ENCODE results near the gene ASGR2.
A peak's percentile ranks its signal among the peaks of the same experiment; 100 is the strongest.
"Not testable (repeated sequence)": the region's sequence is repeated elsewhere in the genome, so short reads cannot be mapped to it uniquely, and the experiment has no call there.

The ASGR2 gene

DNA sequence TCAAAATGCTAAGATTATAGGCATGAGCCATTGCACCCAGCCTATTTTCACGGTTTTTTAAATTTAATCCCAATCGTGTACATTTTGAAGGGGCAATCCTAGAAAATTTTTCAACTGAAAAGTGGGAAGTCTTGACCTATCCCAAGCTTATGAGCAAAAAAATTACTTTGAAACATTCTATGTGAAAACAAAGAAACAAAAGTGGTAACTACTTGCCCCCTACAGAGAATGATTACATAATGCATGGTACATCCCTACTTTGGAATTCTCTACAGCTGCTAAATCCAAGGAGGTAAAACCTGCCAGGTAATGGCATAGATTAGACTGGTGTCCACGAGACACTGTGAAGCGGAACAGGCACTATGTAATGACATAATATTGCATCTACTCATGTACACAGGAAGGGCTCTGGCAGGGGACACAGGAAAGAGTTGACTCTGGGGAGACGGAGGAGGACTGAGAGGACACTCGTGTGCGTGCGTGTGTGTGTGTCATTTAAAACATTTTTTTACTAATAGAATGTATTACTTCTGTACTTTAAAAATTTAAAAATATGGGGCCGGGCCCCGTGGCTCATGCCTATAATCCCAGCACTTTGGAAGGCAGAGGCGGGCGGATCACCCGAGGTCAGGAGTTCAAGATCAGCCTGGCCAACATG lies 15.7 kb downstream of the ASGR2 start:
- ATAC-seq: no peak
- no peak for DNase-seq

DNA sequence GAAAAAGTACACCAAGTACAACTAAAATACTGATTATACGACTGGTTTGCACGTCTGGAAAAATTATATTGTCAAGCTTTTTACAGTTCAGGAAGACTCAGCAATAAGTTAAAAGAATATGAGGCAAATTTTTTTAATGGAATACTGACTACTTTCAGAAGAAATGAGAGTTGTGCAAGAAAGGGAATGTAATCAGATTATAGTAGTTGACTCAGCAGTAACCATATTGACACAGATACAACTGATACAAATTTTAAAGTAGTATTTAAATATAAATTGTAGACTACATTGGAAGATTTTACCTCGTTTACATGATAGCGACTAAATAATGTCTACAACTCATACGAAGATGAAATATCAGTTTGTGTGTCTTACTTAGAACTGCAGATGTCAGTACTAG lies 16.7 kb downstream of the ASGR2 start:
- DNase-seq: no peak
- no peak for ATAC-seq

DNA sequence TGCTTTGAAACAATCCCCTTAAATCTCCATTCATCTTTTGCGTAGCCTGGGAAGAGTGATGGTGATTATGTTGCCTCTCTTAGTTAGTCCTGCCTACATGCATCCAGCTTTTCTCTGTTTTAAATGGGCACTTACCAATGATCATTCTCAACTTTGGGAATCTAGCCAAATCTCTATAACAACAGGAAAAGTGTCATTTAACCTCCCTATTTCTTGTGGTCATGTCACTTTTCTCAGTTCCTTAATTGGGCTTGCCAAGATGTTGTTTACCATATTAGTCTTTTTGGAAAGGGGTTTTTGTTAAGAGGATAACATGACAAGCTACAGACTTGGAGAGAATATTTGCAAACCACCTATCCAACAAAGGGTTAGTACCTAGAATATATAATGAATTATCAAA lies 19.0 kb downstream of the ASGR2 start:
- ATAC-seq: no peak
- no peak for DNase-seq

DNA sequence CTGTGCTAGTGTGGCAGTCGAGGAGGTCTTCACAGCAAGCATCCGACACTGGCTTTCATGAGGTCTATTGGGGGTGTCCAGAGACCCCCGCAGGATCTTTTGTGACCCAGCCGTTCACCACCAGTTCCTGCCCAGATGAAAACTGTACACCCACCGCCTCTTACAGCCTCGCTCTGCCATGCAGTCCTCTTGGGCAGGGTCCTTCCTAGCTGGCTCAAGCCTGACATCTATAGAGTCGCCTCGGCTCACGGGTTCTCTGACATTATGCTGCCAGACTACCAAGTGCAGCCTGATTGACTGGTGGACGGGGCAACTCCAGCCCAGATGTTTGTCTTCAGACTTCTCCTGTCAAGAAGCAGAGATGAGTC lies 20.0 kb downstream of the ASGR2 start:
- DNase-seq (no peak), ATAC-seq (no peak)

DNA sequence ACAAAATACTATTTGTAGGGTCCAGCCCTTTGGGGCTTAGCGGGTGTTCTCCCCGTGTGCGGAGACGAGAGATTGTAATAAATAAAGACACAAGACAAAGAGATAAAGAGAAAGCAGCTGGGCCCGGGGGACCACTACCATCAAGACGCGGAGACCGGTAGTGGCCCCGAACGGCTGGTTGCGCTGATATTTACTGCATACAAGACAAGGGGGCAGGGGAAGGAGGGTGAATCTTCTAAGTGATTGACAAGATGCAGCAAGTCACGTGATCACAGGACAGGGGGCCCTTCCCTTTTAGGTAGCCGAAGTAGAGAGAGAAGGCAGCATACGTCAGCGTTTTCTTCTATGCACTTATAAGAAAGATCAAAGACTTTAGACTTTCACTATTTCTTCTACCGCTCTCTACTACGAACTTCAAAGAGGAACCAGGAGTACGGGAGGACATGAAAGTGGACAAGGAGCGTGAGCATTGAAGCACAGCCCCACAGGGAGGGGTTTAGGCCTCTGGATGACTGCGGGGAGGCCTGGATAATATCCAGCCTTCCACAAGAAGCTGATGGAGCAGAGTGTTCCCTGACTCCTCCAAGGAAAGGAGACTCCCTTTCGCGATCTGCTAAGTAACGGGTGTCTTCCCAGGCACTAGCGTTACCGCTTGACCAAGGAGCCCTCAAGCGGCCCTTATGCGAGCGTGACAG lies 23.2 kb downstream of the ASGR2 start:
- peak; percentile 22 for DNase-seq
- ATAC-seq: not testable (repeated sequence)

DNA sequence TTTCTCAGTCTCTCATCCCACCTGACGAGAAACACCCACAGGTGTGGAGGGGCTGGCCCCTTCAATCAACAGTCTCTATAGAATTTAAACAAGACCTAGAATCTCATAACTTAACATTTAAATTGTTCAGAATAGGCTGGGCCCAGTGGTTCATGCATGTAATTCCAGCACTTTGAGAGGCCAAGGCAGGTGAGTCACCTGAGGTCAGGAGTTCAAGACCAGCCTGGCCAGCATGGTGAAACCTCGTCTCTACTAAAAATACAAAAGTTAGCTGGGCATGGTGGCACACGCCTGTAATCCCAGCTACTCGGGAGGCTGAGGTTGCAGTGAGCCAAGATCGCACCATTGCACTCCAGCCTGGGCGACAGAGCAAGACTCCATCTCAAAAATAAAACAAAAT lies 25.1 kb downstream of the ASGR2 start:
- not testable (repeated sequence) for ATAC-seq, DNase-seq

DNA sequence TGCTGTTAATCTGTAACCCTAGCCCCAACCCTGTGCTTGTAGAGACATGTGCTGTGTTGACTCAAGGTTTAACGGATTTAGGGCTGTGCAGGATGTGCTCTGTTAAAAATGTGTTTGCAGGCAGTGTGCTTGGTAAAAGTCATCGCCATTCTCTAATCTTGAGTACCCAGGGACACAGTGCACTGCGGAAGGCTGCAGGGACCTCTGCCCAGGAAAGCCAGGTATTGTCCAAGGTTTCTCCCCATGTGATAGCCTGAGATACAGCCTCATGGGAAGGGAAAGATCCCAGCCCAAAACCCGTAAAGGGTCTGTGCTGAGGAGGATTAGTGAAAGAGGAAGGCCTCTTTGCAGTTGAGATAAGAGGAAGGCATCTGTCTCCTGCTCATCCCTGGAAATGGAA lies 26.2 kb downstream of the ASGR2 start:
- DNase-seq, ATAC-seq: not testable (repeated sequence)

DNA sequence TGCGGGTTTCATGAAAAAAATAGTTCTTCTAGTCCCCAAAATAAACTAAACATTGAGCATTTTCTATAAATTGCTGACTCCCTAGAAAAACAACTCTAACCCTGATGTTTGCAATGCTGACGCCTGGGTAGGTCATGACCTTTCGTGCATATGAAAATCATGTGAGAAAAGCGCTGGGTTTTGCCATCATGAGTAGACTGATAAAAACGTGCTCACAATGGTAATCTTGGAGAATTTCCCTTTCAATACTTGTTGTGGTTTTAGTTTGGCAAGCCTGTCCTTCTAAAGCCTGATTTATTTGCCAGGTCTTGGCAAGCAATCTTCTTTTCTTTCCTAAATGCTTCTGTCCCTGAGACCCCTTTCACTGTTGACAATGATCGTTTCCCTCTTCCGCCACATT lies 30.5 kb downstream of the ASGR2 start:
- DNase-seq: no peak
- ATAC-seq: no peak

DNA sequence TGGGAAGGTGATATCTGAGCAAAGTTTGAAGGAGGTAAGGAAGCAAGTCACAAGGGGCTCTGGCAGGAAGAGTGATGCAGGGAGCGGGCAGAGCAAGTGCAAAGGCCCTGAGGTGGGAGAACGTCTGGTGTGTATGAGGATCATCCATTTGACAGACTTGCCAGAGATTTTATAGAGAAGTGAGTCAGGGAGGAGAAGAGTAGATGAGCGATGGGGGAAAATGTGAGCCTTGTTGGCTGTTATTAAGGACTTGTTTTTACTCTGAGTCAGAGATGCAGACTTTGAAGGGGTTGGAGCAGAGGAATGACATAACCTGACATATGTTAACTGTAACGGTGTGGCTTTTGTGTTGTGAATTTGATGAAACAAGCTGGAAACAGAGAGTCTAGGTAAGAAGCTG lies 31.0 kb downstream of the ASGR2 start:
- no peak for DNase-seq
- ATAC-seq: no peak

DNA sequence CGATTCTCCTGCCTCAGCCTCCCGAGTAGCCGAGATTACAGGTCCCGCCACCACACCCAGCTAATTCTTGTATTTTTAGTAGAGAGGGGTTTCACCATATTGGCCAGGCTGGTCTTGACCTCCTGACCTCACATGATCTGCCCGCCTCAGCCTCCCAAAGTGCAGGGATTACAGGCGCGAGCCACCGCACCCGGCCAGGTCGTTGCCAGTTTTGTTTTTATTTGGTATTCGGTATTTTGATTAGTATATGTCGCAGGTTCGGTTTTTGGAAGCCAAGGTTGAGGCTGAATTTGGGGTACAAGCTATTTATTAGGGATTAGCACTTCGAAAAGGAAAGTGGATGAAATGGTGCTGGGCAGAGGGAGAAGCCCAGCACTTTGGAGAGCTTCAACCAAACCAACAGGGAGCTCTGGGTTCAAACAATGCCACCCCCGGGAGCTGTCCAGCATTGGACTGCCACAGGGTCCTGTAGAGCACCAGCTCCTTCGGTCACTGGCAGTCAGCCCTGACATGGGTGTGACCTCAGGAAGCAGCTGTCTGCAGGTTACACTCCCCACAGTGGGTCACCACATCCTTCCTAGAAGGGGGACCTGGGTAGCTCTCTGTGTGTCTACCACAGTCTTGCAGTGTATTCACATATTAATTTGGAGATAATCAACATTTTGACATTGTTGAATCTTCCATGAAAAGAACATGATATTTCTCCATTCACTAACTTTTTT lies 33.1 kb downstream of the ASGR2 start:
- DNase-seq: peak; percentile 10
- ATAC-seq: peak; percentile 49

DNA sequence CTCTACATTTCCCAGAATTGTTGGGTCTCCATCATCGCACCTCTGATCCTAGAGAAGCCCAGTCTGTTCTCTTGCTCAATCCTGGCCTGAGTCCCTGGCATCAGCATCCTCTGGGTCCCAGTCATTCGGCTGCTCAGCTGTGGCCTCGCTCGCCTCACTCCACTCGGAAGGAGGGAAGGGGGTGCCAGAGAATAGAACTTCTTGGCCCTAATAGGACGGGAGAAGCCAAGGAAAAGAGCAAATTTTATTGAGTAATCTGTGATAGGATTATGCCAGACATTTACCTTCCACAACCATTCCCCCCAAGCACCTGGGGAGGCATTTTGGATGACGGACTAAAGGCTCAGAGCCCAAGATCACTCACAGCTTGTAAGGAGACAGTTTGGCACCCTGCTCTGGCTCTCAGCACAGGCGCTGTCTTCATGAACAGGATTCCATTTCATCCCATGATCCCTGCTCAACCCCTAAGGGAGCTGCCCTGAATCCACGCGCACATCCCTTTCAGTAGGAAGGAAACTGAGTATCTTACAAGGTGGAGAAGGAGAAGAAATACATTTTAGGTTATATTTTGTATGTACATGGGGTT lies 34.1 kb downstream of the ASGR2 start:
- ATAC-seq (no peak), DNase-seq (no peak)

DNA sequence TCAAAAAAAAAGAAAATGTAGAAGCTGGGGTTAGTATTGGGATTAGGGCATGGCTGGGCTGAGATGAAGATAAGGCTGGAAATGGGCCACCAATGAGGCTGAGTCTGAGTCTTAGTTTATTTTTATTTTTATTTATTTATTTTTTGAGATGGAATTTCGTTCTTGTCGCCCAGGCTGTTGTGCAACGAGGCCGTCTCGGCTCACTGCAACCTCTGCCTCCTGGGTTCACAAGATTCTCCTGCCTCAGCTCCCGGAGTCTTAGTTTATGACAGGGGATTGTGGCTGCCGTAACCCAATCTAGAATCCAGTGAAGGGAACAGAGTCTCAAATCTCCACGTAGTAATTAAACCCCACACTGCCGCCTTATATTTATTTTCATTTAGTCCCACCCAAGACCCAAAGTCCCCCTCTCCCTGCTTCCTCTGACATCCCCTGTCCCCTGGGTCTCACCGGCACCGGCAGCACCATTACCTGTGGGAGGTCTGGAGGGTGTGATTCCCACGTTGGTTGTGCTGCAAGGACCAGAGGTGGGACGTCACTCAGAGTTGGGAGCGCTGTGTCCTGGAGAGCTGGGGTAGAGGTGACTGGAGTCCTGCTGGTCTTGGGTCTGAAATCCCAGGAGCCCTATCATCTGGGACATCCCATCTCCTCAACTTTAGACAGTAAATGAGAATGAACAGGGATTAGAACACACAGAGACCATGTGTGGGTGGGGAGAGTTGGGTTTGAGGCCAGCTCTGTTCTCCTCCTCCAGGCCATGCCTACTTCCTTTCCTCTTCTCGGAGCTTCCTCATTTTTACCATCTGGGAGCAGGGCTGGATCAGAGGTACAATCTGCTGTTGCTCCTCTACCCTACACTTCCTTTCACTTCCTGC lies 34.8 kb downstream of the ASGR2 start, which contains the start of gene CLEC10A:
Gene CLEC10A, minus strand, starts transcription at position 671 of the 875 bp plus-strand sequence. CDS start 1,439 bp downstream, outside the sequence.
- DNase-seq: no peak
- ATAC-seq: no peak

DNA sequence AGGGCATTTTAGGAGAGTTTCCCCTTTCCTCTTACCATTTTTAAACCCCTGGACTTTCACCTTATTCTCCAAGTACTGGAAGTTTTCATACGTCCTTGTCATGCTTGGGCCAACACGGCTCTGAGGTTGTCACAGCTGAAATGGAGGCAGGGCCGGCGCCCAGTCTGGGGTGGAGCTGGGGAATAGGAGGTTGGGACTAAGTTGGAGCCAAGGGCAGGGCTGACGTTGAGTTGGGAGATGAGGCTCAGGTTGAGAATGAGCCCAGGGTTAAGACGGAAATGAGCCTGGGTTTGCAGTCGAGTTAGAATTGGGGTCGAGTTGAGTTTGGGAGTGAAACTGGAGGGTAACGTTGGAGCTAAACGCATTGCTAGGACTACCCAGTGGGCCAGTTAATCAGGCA lies 35.9 kb downstream of the ASGR2 start:
- DNase-seq: no peak
- ATAC-seq: no peak

DNA sequence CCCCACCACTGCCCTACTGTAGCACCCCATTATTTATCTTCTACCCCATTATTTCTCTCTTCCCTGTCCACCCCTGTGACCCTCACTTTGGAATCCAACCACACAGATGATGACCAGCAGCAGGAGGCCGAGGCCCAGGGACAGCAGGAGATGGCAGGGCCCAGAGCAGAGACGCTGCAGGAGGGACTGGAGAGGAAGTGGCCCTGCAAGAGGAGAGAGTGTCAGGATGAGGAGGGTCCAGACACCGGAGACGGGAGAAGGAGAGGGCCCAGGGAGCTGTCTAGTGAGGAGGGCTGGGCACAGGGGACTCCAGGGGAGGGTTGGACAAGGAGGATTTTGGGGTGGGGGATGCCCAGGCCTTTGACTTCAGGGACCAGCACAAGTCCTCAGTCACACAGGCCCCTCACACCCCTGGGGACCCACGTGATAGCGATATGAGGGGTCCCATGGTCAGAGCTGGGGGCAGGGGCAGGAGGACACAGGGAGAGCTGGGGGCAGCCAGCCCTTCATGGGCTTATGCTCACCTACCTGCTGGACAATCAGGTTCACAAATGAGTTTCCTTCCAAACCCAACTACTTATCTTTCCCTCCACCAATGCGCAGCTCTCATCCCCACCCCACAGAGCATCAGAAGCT lies 36.6 kb downstream of the ASGR2 start:
- DNase-seq (no peak), ATAC-seq (no peak)

DNA sequence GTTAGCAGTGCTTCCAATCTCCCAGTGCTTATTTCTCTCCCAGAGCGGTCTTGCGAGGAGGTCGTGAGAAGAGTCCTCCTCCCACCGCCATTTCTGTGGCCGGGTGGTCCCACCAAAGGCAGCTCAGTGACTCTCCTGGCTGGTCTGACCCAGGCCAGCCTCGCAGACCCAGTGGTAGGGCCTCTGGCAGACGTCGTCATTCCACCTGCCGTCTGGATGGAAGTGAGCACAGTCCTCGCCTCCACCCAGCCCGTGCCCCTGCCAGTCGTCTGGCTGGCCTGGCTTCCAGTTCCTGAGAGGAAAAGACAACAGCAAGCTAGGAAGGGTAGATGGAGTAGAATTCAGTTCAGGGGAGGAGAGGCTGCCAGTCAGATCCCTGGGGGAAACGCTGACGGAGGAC lies 39.7 kb downstream of the ASGR2 start:
- DNase-seq (no peak), ATAC-seq (no peak)

DNA sequence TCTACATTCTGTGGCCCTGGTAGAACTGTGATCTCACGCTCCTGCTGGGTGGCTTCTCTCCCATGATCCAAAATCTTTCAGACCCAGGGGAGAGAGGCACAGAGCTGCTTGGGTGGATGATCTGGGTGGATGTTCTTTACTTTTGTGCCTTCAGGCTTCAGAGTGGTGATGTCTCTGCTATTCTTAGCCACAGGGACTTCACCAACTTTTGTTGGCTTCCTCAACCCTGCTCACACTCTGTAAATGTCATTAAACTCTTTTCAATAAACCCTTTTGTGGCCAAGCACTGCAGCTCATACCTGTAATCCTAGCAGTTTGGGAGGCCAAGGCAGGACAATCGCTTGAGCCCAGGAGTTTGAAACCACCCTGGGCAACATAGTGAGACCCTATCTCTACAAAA lies 42.2 kb downstream of the ASGR2 start:
- ATAC-seq (no peak), DNase-seq (no peak)

DNA sequence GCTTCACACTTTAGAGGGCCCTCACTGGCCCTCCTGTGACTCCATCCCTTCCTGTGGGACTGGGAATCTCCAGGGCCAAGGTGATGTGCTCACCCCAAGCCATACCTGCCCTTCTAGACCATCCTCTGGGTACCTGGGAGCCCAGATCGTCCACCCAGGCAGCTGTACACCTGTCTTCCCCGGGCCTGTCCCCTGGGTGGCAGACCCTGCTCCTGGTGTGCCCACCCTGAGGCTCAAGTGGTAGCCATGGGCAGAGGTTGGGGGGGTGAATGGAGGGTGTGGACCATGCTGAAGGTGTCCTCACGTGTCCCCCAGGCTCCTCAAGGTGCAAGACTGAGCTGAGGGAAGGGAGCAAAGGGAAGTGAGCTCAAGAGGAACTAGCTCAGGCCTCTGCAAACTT lies 43.9 kb downstream of the ASGR2 start:
- no peak for ATAC-seq
- no peak for DNase-seq

DNA sequence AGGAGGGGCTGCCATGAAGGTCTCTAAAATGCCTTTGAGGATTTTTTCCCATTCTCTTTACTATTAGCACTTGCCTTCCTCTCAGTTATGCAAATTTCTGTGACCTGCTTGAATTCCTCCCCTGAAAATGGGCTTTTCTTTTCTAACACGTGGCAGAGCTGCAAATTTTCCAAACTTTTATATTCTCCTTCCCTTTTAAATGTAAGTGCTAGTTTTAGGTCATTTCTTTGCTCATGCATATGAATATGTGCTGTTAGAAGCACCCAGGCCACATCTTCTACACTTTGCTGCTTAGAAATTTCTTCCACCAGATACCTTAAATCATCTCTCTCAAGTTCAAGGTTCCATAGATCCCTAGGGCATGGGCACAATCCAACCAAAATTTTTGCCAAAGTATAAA lies 46.4 kb downstream of the ASGR2 start:
- DNase-seq: no peak
- no peak for ATAC-seq

DNA sequence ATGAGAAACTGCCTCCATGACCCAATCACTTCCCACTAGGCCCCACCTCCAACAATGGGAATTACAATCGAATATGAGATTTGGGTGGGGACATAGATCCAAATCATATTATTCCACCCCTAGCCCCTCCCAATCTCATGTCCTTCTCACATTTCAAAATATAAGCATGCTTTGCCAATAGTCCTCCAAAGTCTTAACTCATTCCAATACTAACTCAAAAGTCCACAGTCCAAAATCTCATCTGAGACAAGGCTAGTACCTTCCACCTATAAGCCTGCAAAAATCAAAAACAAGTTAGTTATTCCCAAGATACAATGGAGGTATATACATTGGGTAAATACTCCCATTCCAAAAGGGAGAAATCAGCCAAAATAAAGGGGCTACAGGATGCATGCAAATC lies 47.4 kb downstream of the ASGR2 start:
- no peak for ATAC-seq
- no peak for DNase-seq

DNA sequence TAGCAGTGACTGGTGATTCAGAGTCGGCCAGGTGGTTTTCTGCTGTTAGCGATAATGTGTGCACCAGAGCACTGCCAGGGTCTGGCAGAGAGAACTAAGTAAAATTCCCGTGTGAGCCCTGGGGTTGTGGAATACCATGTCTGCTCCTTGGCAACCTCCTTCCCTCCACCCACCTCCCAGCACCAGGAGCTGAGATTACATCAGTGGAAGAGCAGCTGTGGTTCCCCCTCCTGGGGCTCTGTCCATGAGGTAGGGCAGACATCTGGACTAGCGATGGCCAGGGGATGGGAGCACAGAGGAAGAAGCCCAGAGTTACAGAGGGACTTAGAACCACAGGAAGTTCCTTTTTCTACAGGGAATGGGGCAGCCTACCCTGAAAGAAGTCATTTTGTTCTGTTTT lies 50.4 kb downstream of the ASGR2 start:
- DNase-seq (no peak), ATAC-seq (no peak)

DNA sequence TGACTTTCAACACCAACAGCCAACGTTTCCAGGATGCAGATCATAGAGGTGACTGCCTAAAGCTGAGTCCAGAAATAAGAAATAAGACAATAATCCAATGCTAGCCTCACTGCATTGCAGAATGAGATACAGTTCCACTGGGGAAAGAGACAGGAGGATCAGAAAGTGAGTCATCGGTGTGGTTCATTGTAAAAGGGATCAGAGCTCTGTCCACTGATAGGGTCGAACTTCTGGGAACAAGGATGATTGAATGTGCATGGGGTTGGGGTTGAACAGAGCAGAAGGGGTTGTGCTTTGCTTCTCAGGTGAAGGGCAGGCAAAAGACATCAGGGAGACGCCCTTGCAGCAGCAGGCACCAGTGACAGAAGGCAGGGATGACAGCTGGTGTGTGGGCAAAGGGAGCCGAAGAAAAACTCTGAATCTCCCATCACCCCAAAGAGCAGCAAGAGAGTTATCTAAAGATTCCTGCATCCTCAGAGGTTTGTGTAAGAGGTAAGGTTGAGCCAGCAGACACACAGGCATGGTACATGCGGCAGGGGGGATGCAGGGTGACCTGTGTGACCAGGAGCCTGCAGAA lies 51.0 kb downstream of the ASGR2 start:
- no peak for DNase-seq
- no peak for ATAC-seq

All from stimulated activated naive CD8-positive, alpha-beta T cell treated with anti-CD3 and anti-CD28 coated beads, Interleukin-15, Interleukin-2, amounts not matched to agents 100 U/mL and 50 U/mL, for 24 hours (primary cell).